GM12864 (cell line): Measurements from ENCODE around the gene DHX38.

Experiments
- DNase-seq: peaks from one replicate; pipeline ENCODE4 v3.0.0-alpha.2; 2011; ENCODE audit warnings: low read depth
- H3K4me3 ChIP-seq: 2 replicates; pipeline ENCODE4 v1.5.1; 2011; ENCODE audit warnings: mild to moderate bottlenecking, low read depth, low read length, control low read depth
- CTCF ChIP-seq: IDR thresholded peaks from 2 replicates; pipeline ENCODE4 v1.5.1; 2011; ENCODE audit warnings: low read depth, mild to moderate bottlenecking, moderate library complexity, low read length, control low read depth, inconsistent platforms; ENCODE audit errors: missing control alignments

Gene DHX38

GRCh38 chr16:72129976-72130656 is 36.5 kb downstream of the DHX38 start:
- TF ChIP-seq CTCF, result no peak
- no peak for DNase-seq
- no peak overlapping the region for H3K4me3 ChIP-seq

GRCh38 chr16:72131036-72131435 is 37.4 kb downstream of the DHX38 start:
- no peak for DNase-seq
- H3K4me3 ChIP-seq, result no peak overlapping the region
- no peak for TF ChIP-seq CTCF

- no peak for TF ChIP-seq CTCF
- no peak overlapping the region for H3K4me3 ChIP-seq
- DNase-seq, result no peak
Observed at GRCh38 chr16:72132726-72133125, 39.1 kb downstream of the DHX38 start.

- no peak for DNase-seq
Observed at GRCh38 chr16:72134507-72134906, 40.9 kb downstream of the DHX38 start.

GRCh38 chr16:72137380-72138063 is 43.9 kb downstream of the DHX38 start:
- no peak overlapping the region for H3K4me3 ChIP-seq
- TF ChIP-seq CTCF, result no peak
- DNase-seq, result no peak

More at GRCh38 chr16:72134507-72134906, 40.9 kb downstream of the DHX38 start:
- no peak overlapping the region for H3K4me3 ChIP-seq
- TF ChIP-seq CTCF, result no peak

- H3K4me3 ChIP-seq, result no peak overlapping the region
- no peak for TF ChIP-seq CTCF
- DNase-seq, result no peak
Observed at GRCh38 chr16:72138064-72138572, 44.5 kb downstream of the DHX38 start.
